Hepatocyte (in vitro differentiated cells): ENCODE data around the gene KCNJ1. TPM values are rescaled to one million over a fixed set of nuclear protein-coding genes. Genes with fewer than 3 reads are reported as not detected.

Source experiments
- DNase-seq: peaks from one replicate; pipeline ENCODE4 v3.0.0-alpha.2; 2016; ENCODE audit warnings: low spot score
- H2AFZ ChIP-seq: fragments of 200-600 bp; sonication (generic); 2 replicates; pipeline ENCODE4 v1.6.0; 2016; ENCODE audit warnings: antibody characterized with exemption, mild to moderate bottlenecking
- H3K27ac ChIP-seq: fragments of 200-600 bp; sonication (generic); 2 replicates; pipeline ENCODE4 v1.5.1; 2016; ENCODE audit warnings: mild to moderate bottlenecking
- H3K27me3 ChIP-seq: fragments of 200-600 bp; sonication (generic); 2 replicates; pipeline ENCODE4 v1.6.1; 2016
- H3K36me3 ChIP-seq: fragments of 200-600 bp; sonication (generic); replicated peaks from 2 replicates; pipeline ENCODE4 v1.5.1; 2016; ENCODE audit warnings: low read depth; ENCODE audit not compliant: insufficient read depth
- H3K4me1 ChIP-seq: fragments of 200-600 bp; sonication (generic); 2 replicates; pipeline ENCODE4 v1.5.1; 2016; ENCODE audit warnings: mild to moderate bottlenecking, moderate library complexity; ENCODE audit not compliant: insufficient read depth
- H3K4me2 ChIP-seq: fragments of 200-600 bp; sonication (generic); 2 replicates; pipeline ENCODE4 v1.6.0; 2016
- H3K4me3 ChIP-seq: fragments of 200-600 bp; sonication (generic); 2 replicates; pipeline ENCODE4 v1.5.1; 2016; ENCODE audit warnings: mild to moderate bottlenecking
- H3K79me2 ChIP-seq: fragments of 200-600 bp; sonication (generic); 2 replicates; pipeline ENCODE4 v1.6.0; 2017; ENCODE audit warnings: mild to moderate bottlenecking
- H3K9me2 ChIP-seq: fragments of 200-600 bp; sonication (generic); replicated peaks from 2 replicates; pipeline ENCODE4 v1.6.0; 2017; ENCODE audit warnings: mild to moderate bottlenecking; ENCODE audit not compliant: insufficient read depth
- H3K9me3 ChIP-seq: fragments of 200-600 bp; sonication (generic); 2 replicates; pipeline ENCODE4 v1.5.1; 2016; ENCODE audit warnings: low read depth, mild to moderate bottlenecking
- H4K20me1 ChIP-seq: fragments of 200-600 bp; sonication (generic); 2 replicates; pipeline ENCODE4 v1.6.0; 2016; ENCODE audit warnings: mild to moderate bottlenecking; ENCODE audit not compliant: insufficient read depth, poor library complexity, severe bottlenecking
- EZH2 ChIP-seq: fragments of 200-600 bp; sonication (generic); IDR thresholded peaks from 2 replicates; pipeline ENCODE4 v1.6.1; 2016; ENCODE audit warnings: antibody characterized with exemption, mild to moderate bottlenecking, borderline replicate concordance
- EZH2phosphoT487 ChIP-seq: fragments of 200-600 bp; sonication (generic); IDR thresholded peaks from one replicate; pipeline ENCODE4 v1.6.1; 2018; ENCODE audit warnings: antibody characterized with exemption, mild to moderate bottlenecking, low read depth, moderate library complexity; ENCODE audit not compliant: unreplicated experiment, severe bottlenecking
- WGBS: methylation state at CpG from one replicate; pipeline ENCODE4 v1.1.6; 2016; ENCODE audit warnings: low lambda C conversion rate; ENCODE audit errors: missing lambda C conversion rate; 5-methylcytosine and 5-hydroxymethylcytosine counted together
- polyA plus RNA-seq: library from polyadenylated mRNA; unstranded; fragments of >200 nt; fragmentation: Nextera tagmentation; extraction: Ambion mirVana; gene quantifications from 2 replicates; pipeline ENCODE4 v1.2.1, GENCODE V29; 2016
- total RNA-seq: library from RNA; depleted of rRNA; stranded (reverse); fragments of >200 nt; gene quantifications from 2 replicates; pipeline ENCODE4 v1.2.3, GENCODE V29; 2014
- TF ChIP-seq, protein P1 (sequence below): fragments of 200-600 bp; sonication (generic); IDR thresholded peaks from 2 replicates; pipeline ENCODE4 v1.5.1; 2016; ENCODE audit warnings: antibody characterized with exemption, mild to moderate bottlenecking; ENCODE audit not compliant: poor library complexity

Gene KCNJ1
- total and polyA plus RNA-seq, 2 experiments from 2014 or later = not detected

DNA sequence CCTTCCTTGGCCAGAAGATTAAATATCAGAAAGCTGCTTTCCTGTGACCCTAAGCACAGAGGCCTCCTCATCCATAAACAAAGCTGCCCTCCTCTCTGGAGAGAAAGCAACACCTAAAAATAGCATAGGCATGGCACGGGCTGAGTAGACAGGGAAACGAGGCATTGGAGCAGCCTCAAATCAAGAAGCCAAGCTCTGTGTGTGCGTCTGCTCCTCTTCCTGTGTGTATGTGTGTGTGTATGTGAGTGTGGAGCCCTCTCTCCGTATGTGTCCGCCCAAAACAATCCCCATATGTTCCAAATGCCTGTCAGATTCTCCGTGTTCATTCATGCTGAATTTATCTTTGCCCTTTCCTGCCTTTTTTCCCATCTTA, 48.0 kb upstream of the KCNJ1 start:
- WGBS = 69% methylated on average over 6 of the region's 6 CpGs
- no peak for DNase-seq
- Histone ChIP-seq H3K27me3 (no peaks in the 10 kb centered on the region), H3K27ac (no peak overlapping the region), H3K36me3 (no peaks in the 10 kb centered on the region), H3K4me2 (no peak overlapping the region), H3K4me1 (no peaks in the 10 kb centered on the region), H3K4me3 (no peak overlapping the region), H4K20me1 (no peaks in the 10 kb centered on the region), H3K9me3 (no peaks in the 10 kb centered on the region), H3K79me2 (no peaks in the 10 kb centered on the region), H3K9me2 (no peaks in the 10 kb centered on the region), H2AFZ (no peak overlapping the region)
- TF ChIP-seq EZH2 = no peak
- TF ChIP-seq, protein P1, sequence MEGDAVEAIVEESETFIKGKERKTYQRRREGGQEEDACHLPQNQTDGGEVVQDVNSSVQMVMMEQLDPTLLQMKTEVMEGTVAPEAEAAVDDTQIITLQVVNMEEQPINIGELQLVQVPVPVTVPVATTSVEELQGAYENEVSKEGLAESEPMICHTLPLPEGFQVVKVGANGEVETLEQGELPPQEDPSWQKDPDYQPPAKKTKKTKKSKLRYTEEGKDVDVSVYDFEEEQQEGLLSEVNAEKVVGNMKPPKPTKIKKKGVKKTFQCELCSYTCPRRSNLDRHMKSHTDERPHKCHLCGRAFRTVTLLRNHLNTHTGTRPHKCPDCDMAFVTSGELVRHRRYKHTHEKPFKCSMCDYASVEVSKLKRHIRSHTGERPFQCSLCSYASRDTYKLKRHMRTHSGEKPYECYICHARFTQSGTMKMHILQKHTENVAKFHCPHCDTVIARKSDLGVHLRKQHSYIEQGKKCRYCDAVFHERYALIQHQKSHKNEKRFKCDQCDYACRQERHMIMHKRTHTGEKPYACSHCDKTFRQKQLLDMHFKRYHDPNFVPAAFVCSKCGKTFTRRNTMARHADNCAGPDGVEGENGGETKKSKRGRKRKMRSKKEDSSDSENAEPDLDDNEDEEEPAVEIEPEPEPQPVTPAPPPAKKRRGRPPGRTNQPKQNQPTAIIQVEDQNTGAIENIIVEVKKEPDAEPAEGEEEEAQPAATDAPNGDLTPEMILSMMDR = no peak

DNA sequence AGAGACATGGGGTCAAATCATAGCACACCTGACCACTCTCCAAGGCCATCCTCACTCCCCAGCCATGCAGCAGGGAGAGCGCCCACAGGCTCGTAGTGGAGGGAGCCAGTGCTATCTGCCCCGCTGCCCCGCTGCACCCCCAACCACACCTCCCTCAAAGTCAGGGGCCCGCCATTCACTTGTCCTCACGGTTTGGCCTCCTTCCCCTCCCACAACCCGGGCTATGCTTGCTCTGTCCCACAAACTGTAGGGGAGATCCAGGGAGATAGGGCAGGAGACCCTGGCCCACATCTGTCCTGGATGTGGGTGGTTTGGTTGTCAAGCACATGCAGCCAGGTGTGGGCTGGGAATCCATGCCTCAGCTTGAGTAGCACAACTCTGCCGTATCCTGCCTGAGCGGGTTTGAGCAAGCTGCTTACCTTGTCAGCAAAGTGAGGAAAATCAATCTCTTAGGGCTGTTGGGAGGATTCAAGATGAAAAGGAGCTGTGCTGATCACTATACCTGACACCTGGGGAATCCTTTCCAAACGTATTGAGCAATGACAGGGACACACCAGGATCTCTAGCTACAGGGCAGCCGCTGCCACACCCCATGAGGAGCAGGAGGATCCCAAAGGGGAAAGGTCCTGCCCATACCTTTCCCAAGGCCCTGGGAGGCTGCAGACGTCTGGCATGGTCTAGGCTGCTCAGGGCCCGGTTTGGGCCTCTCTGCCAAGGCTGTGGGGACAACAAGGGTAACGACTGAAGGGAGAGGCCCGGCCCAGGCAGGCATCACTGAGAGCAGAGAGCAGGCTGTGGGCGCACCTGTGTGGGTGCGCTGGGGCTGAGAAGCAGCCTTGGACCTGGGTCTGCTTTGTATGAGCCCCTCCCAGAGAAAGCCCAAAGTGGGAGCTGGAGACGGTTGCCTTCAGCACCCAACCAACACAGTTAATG, 47.4 kb upstream of the KCNJ1 start:
- no peak overlapping the region for H3K27ac ChIP-seq
- H3K4me3 ChIP-seq = no peak overlapping the region
- no peaks in the 10 kb centered on the region for H3K27me3 ChIP-seq
- no peak for DNase-seq
- no peaks in the 10 kb centered on the region for H4K20me1 ChIP-seq
- H3K36me3 ChIP-seq = no peaks in the 10 kb centered on the region
- H3K79me2 ChIP-seq = no peaks in the 10 kb centered on the region
- no peaks in the 10 kb centered on the region for H3K4me1 ChIP-seq
- no peak overlapping the region for H2AFZ ChIP-seq
- no peak for TF ChIP-seq EZH2
- TF ChIP-seq, protein P1 = no peak
- TF ChIP-seq EZH2phosphoT487 = no peak
- H3K4me2 ChIP-seq = no peak overlapping the region
- H3K9me3 ChIP-seq = no peaks in the 10 kb centered on the region
- 83% methylated on average over 18 of the region's 18 CpGs for WGBS
- no peaks in the 10 kb centered on the region for H3K9me2 ChIP-seq

DNA sequence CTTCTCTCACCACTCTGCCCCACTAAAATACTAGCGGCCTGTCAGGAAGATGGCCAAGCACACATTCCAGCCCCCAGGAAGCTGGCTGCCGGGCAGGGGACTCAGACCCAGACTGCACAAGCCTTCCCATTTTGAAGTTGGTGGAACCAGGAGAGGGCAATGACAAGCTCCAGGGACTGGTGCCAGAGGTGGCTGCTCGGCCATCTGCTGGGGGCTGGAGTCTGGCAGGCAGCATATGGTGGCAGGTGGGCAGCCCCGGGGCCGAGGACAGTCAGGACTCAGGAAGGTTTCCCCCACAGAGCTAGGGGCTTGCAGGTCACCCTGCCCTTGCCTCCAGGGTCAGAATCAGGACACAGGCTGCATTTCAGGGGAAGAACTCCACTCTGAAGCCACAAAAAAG, 46.7 kb upstream of the KCNJ1 start:
- Histone ChIP-seq H3K4me2 (no peak overlapping the region), H3K9me2 (no peaks in the 10 kb centered on the region), H3K4me1 (no peaks in the 10 kb centered on the region), H3K27me3 (no peaks in the 10 kb centered on the region), H2AFZ (no peak overlapping the region), H3K79me2 (no peaks in the 10 kb centered on the region), H4K20me1 (no peaks in the 10 kb centered on the region), H3K27ac (no peak overlapping the region), H3K9me3 (no peaks in the 10 kb centered on the region), H3K36me3 (no peaks in the 10 kb centered on the region), H3K4me3 (no peak overlapping the region)
- no peak for TF ChIP-seq EZH2
- no peak for TF ChIP-seq EZH2phosphoT487
- TF ChIP-seq, protein P1 = no peak
- no peak for DNase-seq
- whole genome bisulfite sequencing = 94% methylated on average over 5 of the region's 5 CpGs
